Measurements from ENCODE around the gene LGALSL. TPM values are rescaled to one million over a fixed set of nuclear protein-coding genes. Genes with fewer than 3 reads are reported as not detected.

LGALSL gene
- total RNA-seq, 2 donors from 2014 or later = 2.0 to 3.1 TPM

- no peak overlapping the region for H3K27ac Mint-ChIP-seq
- ATAC-seq (replicated peaks in 1 of 2) (no peak), DNase-seq (no peak)
- no peaks in the 10 kb centered on the region for H3K36me3 Mint-ChIP-seq (ENCODE audit: insufficient read depth in 2 of 2)
- H3K4me1 Mint-ChIP-seq (ENCODE audit: low read depth) = peaks cover 5% of the 10 kb centered on the region
- no peaks in the 10 kb centered on the region for H3K9me3 Mint-ChIP-seq
- H3K4me3 Mint-ChIP-seq = no peak overlapping the region
- H3K27me3 Mint-ChIP-seq (ENCODE audit: low read depth) = peaks cover 5% of the 10 kb centered on the region
Measured at GRCh38 chr2:64501946-64502345, 48.0 kb downstream of the LGALSL start.

GRCh38 chr2:64502860-64503259, 48.9 kb downstream of the LGALSL start:
- no peak for DNase-seq
- Mint-ChIP-seq H3K27me3 (ENCODE audit: low read depth) (peaks cover 4% of the 10 kb centered on the region), H3K4me1 (ENCODE audit: low read depth) (peaks cover 5% of the 10 kb centered on the region), H3K4me3 (no peak overlapping the region), H3K36me3 (ENCODE audit: insufficient read depth in 2 of 2) (no peaks in the 10 kb centered on the region), H3K9me3 (no peaks in the 10 kb centered on the region), H3K27ac (no peak overlapping the region)
- no peak for ATAC-seq (replicated peaks in 1 of 2)

- H3K9me3 Mint-ChIP-seq = no peaks in the 10 kb centered on the region
- ATAC-seq (replicated peaks in 1 of 2) = no peak
- no peaks in the 10 kb centered on the region for H3K27me3 Mint-ChIP-seq (ENCODE audit: low read depth)
- no peak overlapping the region for H3K4me3 Mint-ChIP-seq
- no peak overlapping the region for H3K27ac Mint-ChIP-seq
- H3K36me3 Mint-ChIP-seq (ENCODE audit: insufficient read depth in 2 of 2) = no peaks in the 10 kb centered on the region
- no peaks in the 10 kb centered on the region for H3K4me1 Mint-ChIP-seq (ENCODE audit: low read depth)
- DNase-seq = no peak
Measured at GRCh38 chr2:64504774-64505720, 51.1 kb downstream of the LGALSL start.

- no peaks in the 10 kb centered on the region for H3K4me1 Mint-ChIP-seq (ENCODE audit: low read depth)
- no peak overlapping the region for H3K4me3 Mint-ChIP-seq
- no peak overlapping the region for H3K27ac Mint-ChIP-seq
- H3K36me3 Mint-ChIP-seq (ENCODE audit: insufficient read depth in 2 of 2) = no peaks in the 10 kb centered on the region
- H3K27me3 Mint-ChIP-seq (ENCODE audit: low read depth) = no peaks in the 10 kb centered on the region
- ATAC-seq (replicated peaks in 1 of 2) (no peak), DNase-seq (no peak)
- H3K9me3 Mint-ChIP-seq = no peaks in the 10 kb centered on the region
Measured at GRCh38 chr2:64506686-64507085, 52.7 kb downstream of the LGALSL start.

Other genes starting within 250 kb of the LGALSL start
- gene AFTPH, start 70.2 kb downstream of the LGALSL start, total RNA-seq = 10 to 100 TPM; 47.1 to 48.2 TPM
- 10 to 100 TPM; 14.6 to 18.5 TPM for gene SERTAD2, start 199.8 kb downstream of the LGALSL start, total RNA-seq

Measured in activated T-cell treated with anti-CD3 and anti-CD28 coated beads, Interleukin-2, amount 50 U/mL, for 72 hours (primary cell).